ENCODE data around the gene PROX2. TPM values are rescaled to one million over a fixed set of nuclear protein-coding genes. Genes with fewer than 3 reads are reported as not detected.

PROX2 gene, protein sequence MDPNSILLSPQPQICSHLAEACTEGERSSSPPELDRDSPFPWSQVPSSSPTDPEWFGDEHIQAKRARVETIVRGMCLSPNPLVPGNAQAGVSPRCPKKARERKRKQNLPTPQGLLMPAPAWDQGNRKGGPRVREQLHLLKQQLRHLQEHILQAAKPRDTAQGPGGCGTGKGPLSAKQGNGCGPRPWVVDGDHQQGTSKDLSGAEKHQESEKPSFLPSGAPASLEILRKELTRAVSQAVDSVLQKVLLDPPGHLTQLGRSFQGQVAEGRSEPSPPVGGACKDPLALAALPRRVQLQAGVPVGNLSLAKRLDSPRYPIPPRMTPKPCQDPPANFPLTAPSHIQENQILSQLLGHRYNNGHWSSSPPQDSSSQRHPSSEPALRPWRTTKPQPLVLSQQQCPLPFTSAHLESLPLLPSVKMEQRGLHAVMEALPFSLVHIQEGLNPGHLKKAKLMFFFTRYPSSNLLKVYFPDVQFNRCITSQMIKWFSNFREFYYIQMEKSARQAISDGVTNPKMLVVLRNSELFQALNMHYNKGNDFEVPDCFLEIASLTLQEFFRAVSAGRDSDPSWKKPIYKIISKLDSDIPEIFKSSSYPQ
- total RNA-seq (2022) (not detected in 2 replicates), Bru-seq, nascent RNA (not detected), BruChase-seq, experiment 1, labeled RNA remaining after a 6-hour chase (not detected), BruChase-seq, experiment 2, labeled RNA remaining after a 2-hour chase (not detected)
- long read RNA-seq: 0 reads

- CTCF ChIA-PET: interaction anchor here (1.6 kb wide), 1 partner anchor 15 kb away, joined by 5 read pairs; no protein-coding TSS in a partner anchor
- no peak for DNase-seq
- Mint-ChIP-seq H3K4me3 (ENCODE audit: low read depth, unreplicated experiment) (no peak within 1 kb of the TSS), H3K27ac (ENCODE audit: unreplicated experiment) (no peak within 1 kb of the TSS), H3K9me3 (ENCODE audit: low read depth, unreplicated experiment) (no peaks in the 10 kb centered on the region), H3K4me1 (ENCODE audit: low read depth, unreplicated experiment) (peaks cover 8% of the 10 kb centered on the region), H3K36me3 (ENCODE audit: insufficient read depth, unreplicated experiment) (peaks cover 7% of the 10 kb centered on the region), H3K27me3 (ENCODE audit: unreplicated experiment) (no peaks in the 10 kb centered on the region)
- intact Hi-C loops (cut with micrococcal nuclease; ENCODE audit: unreplicated experiment): no loop called here
- no TSS peak for BruUV-seq (replicated peaks)
- TF ChIP-seq, protein P1, sequence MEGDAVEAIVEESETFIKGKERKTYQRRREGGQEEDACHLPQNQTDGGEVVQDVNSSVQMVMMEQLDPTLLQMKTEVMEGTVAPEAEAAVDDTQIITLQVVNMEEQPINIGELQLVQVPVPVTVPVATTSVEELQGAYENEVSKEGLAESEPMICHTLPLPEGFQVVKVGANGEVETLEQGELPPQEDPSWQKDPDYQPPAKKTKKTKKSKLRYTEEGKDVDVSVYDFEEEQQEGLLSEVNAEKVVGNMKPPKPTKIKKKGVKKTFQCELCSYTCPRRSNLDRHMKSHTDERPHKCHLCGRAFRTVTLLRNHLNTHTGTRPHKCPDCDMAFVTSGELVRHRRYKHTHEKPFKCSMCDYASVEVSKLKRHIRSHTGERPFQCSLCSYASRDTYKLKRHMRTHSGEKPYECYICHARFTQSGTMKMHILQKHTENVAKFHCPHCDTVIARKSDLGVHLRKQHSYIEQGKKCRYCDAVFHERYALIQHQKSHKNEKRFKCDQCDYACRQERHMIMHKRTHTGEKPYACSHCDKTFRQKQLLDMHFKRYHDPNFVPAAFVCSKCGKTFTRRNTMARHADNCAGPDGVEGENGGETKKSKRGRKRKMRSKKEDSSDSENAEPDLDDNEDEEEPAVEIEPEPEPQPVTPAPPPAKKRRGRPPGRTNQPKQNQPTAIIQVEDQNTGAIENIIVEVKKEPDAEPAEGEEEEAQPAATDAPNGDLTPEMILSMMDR (IDR thresholded peaks at IDR 0.05; ENCODE audit: unreplicated experiment): no peak
Measured at GRCh38 chr14:74875941-74876913, at the start of gene PROX2. TSS of gene PROX2 (minus strand) at chr14:74876145. CDS start at chr14:74863834, 12,311 bp downstream.

DNA sequence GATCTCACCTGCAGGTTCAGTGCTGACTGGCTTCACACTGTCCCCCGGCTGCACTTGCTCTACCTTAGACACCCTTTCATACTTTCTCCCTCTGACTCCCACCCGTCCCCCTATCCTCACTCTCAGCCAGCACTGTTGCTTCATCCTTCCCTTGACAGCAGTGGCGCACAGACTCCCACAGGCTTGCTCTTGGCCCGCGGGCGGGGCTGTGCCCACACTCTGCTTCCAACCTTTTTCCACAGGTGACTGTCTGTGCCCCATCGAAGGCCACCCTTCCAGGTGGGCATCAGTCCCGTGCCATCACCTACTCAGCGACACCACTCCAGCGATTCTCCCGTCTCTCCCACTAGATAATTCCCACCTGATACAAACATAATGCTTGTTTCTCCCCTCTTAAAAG is 48.1 kb upstream of the PROX2 start:
- CTCF ChIA-PET: interaction anchor here (1.3 to 1.6 kb wide), 2 partner anchors 21 to 79 kb away, joined by 3 to 6 read pairs; partner anchors contain the start of gene EIF2B2
- Mint-ChIP-seq H3K27ac (ENCODE audit: unreplicated experiment) (no peak overlapping the region), H3K4me1 (ENCODE audit: low read depth, unreplicated experiment) (no peaks in the 10 kb centered on the region), H3K27me3 (ENCODE audit: unreplicated experiment) (no peaks in the 10 kb centered on the region), H3K9me3 (ENCODE audit: low read depth, unreplicated experiment) (no peaks in the 10 kb centered on the region), H3K36me3 (ENCODE audit: insufficient read depth, unreplicated experiment) (peaks cover 10% of the 10 kb centered on the region), H3K4me3 (ENCODE audit: low read depth, unreplicated experiment) (peak overlapping the region; percentile 36)
- TF ChIP-seq, protein P1 (IDR thresholded peaks at IDR 0.05; ENCODE audit: unreplicated experiment): no peak
- DNase-seq: no peak
- intact Hi-C loops (cut with micrococcal nuclease; ENCODE audit: unreplicated experiment): no loop called here
- BruUV-seq (replicated peaks): no TSS peak

- no peaks in the 10 kb centered on the region for H3K27me3 Mint-ChIP-seq (ENCODE audit: unreplicated experiment)
- CTCF ChIA-PET: interaction anchor here (0.5 to 1.6 kb wide), 11 partner anchors 11 to 750 kb away, joined by 3 to 10 read pairs (median 5); partner anchors contain the start of gene EIF2B2
- TF ChIP-seq, protein P1 (IDR thresholded peaks at IDR 0.05; ENCODE audit: unreplicated experiment): no peak
- intact Hi-C loops (cut with micrococcal nuclease; ENCODE audit: unreplicated experiment): no loop called here
- peak; percentile 84 for DNase-seq
- H3K27ac Mint-ChIP-seq (ENCODE audit: unreplicated experiment): peak within 1 kb of the TSS; percentile 37
- H3K4me3 Mint-ChIP-seq (ENCODE audit: low read depth, unreplicated experiment): peak within 1 kb of the TSS; percentile 73
- H3K4me1 Mint-ChIP-seq (ENCODE audit: low read depth, unreplicated experiment): no peaks in the 10 kb centered on the region
- H3K36me3 Mint-ChIP-seq (ENCODE audit: insufficient read depth, unreplicated experiment): peaks cover 10% of the 10 kb centered on the region
- H3K9me3 Mint-ChIP-seq (ENCODE audit: low read depth, unreplicated experiment): no peaks in the 10 kb centered on the region
- BruUV-seq (replicated peaks): no TSS peak
Measured at GRCh38 chr14:74922752-74923401, 46.9 kb upstream of the PROX2 start, which contains the start of gene RPS6KL1. TSS of gene RPS6KL1 (minus strand) at chr14:74923260. CDS start at chr14:74921541, 1,719 bp downstream.

Data from Calu3 (cell line).